Fibroblast of villous mesenchyme (primary cell): ENCODE results near the gene DNAJC4. TPM values are rescaled to one million over a fixed set of nuclear protein-coding genes. Genes with fewer than 3 reads are reported as not detected.

ENCODE experiments used
- DNase-seq: peaks from one replicate; pipeline ENCODE4 v3.0.0-alpha.2; 2010; ENCODE audit warnings: low read depth
- H3K4me3 ChIP-seq: 2 replicates; pipeline ENCODE4 v1.5.1; 2011; ENCODE audit warnings: low read depth, mild to moderate bottlenecking, low read length
- total RNA-seq: library from RNA; depleted of rRNA; stranded (reverse); fragments of >200 nt; gene quantifications from 2 replicates; pipeline ENCODE4 v1.2.3, GENCODE V29; 2012
- TF ChIP-seq, protein P1 (sequence below): IDR thresholded peaks from 2 replicates; pipeline ENCODE4 v1.5.1; 2012; ENCODE audit warnings: low read depth, mild to moderate bottlenecking, low read length; ENCODE audit not compliant: insufficient read depth

DNAJC4 gene
- total RNA-seq, 1 donor, result 6.5 TPM

DNA sequence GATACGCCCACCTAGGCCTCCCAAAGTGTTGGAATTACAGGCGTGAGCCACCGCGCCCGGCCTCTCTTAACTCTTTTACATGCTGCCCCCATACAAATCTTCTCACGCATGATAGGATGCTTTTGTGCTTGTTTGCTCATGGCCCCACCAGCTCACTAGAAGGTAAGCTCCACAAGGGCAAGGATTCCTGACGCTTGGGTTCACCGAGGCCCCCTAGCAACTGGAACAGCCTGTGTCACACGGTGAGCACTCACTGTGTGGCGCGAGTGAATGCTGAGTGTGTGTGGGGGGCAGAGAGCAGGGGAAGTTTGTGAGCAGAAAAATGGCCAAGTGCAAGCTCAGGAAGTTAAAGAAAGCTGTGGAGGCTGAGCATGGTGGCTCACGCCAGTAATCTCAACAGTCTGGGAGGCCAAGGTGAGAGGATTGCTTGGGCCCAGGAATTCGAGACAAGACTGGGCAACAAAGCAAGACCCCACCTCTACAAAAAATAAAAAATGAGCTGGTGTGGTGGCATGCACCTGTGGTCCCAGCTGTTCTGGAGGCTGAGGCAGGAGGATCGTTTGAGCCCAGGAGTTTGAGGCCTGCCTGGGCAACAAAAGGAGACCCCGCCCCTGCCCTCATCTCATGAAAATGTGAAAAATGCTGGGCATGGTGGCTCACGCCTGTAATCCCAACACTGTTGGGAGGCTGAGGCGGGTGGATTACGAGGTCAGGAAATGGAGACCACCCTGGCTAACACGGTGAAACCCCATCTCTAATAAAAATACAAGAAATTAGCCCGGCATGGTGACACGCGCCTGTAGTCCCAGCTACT is 51.8 kb downstream of the DNAJC4 start:
- no peak for DNase-seq
- H3K4me3 ChIP-seq, result no peak overlapping the region
- TF ChIP-seq, protein P1, sequence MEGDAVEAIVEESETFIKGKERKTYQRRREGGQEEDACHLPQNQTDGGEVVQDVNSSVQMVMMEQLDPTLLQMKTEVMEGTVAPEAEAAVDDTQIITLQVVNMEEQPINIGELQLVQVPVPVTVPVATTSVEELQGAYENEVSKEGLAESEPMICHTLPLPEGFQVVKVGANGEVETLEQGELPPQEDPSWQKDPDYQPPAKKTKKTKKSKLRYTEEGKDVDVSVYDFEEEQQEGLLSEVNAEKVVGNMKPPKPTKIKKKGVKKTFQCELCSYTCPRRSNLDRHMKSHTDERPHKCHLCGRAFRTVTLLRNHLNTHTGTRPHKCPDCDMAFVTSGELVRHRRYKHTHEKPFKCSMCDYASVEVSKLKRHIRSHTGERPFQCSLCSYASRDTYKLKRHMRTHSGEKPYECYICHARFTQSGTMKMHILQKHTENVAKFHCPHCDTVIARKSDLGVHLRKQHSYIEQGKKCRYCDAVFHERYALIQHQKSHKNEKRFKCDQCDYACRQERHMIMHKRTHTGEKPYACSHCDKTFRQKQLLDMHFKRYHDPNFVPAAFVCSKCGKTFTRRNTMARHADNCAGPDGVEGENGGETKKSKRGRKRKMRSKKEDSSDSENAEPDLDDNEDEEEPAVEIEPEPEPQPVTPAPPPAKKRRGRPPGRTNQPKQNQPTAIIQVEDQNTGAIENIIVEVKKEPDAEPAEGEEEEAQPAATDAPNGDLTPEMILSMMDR, result no peak

DNA sequence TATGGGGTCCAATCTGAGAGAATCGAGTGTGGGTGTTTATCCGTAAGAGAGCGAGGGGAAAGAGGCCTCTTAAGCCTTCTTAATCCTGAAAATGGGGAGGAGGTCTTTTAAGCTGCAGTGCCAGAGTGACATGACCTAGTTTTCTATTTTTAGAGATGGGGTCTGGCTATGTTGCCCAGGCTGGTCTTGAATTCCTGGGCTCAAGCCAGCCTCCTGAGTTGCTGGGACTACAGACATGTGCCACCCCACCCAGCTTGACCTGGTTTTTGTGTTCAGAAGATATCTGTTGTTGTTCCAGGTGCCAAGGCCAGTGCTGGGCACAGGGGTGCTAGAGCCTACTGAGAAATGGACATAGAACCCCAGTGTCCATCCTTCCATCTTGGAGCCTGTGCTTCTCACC is 52.7 kb downstream of the DNAJC4 start:
- peak overlapping the region; percentile 81 for H3K4me3 ChIP-seq
- no peak for DNase-seq
- TF ChIP-seq, protein P1, result no peak

Other genes starting within 250 kb of the DNAJC4 start
- 36.4 and 38.0 TPM in 2 replicates for gene OTUB1, start 244.1 kb upstream of the DNAJC4 start, total RNA-seq
- under 0.01 TPM in 2 replicates for gene FLRT1, start 194.6 kb upstream of the DNAJC4 start, total RNA-seq
- gene MACROD1, start 64.4 kb upstream of the DNAJC4 start, total RNA-seq, result 8.6 and 12.9 TPM in 2 replicates
- gene STIP1, start 44.4 kb upstream of the DNAJC4 start, total RNA-seq, result 149 and 206 TPM in 2 replicates
- gene FERMT3, start 23.8 kb upstream of the DNAJC4 start, total RNA-seq, result 4.3 and 7.4 TPM in 2 replicates
- gene TRPT1, start 4.4 kb upstream of the DNAJC4 start, total RNA-seq, result 32.4 and 33.2 TPM in 2 replicates
- 43.6 and 80.5 TPM in 2 replicates for gene NUDT22, start 4.3 kb upstream of the DNAJC4 start, total RNA-seq
- 17.7 and 21.9 TPM in 2 replicates for gene VEGFB, start 4.0 kb downstream of the DNAJC4 start, total RNA-seq
- gene FKBP2, start 10.5 kb downstream of the DNAJC4 start, total RNA-seq, result 46.7 and 47.5 TPM in 2 replicates
- 155 and 175 TPM in 2 replicates for gene PPP1R14B, start 16.4 kb downstream of the DNAJC4 start, total RNA-seq
- 53.8 and 66.5 TPM in 2 replicates for gene PLCB3, start 21.0 kb downstream of the DNAJC4 start, total RNA-seq
- 64.3 and 86.7 TPM in 2 replicates for gene BAD, start 54.1 kb downstream of the DNAJC4 start, total RNA-seq
- 10.6 and 10.8 TPM in 2 replicates for gene GPR137, start 55.3 kb downstream of the DNAJC4 start, total RNA-seq
- under 0.01 TPM in 1 of 2 replicates, not detected in the other for gene KCNK4, start 60.8 kb downstream of the DNAJC4 start, total RNA-seq
- gene CATSPERZ, start 69.8 kb downstream of the DNAJC4 start, total RNA-seq, result 0.32 TPM in 1 of 2 replicates, not detected in the other
- gene ESRRA, start 75.0 kb downstream of the DNAJC4 start, total RNA-seq, result 19.3 and 23.3 TPM in 2 replicates
- gene TRMT112, start 87.0 kb downstream of the DNAJC4 start, total RNA-seq, result 144 and 155 TPM in 2 replicates
- 211 and 230 TPM in 2 replicates for gene PRDX5, start 87.6 kb downstream of the DNAJC4 start, total RNA-seq
- 1.7 and 3.5 TPM in 2 replicates for gene CCDC88B, start 109.7 kb downstream of the DNAJC4 start, total RNA-seq
- gene RPS6KA4, start 128.6 kb downstream of the DNAJC4 start, total RNA-seq, result 35.8 and 48.0 TPM in 2 replicates